Esophagus squamous epithelium (tissue), 5 donors: ENCODE measurements around the gene TMEM235. TPM values are rescaled to one million over a fixed set of nuclear protein-coding genes. Genes with fewer than 3 reads are reported as not detected.

Experiments used
- DNase-seq: peaks from one replicate; lab custom pipeline; 2025; lab: John Stamatoyannopoulos, UW
- H3K27ac ChIP-seq, 4 donors: fragments of 200-600 bp; sonication (generic); one replicate each; pipeline ENCODE4 v1.5.1; 2016 to 2019; ENCODE audit warnings: mild to moderate bottlenecking in 1 of 4
- H3K27me3 ChIP-seq, 4 donors: fragments of 200-600 bp; sonication (generic); 1 replicate in 3 of 4; 2 replicates in 1 of 4; pipeline versions ENCODE4 v1.5.1 to v1.6.0; 2017 to 2021; ENCODE audit warnings: antibody characterized with exemption in 1 of 4
- H3K36me3 ChIP-seq, 3 donors: fragments of 200-600 bp; sonication (generic); one replicate each; pipeline ENCODE4 v1.5.1; 2016 to 2019
- H3K4me1 ChIP-seq, 3 donors: fragments of 200-600 bp; sonication (generic); one replicate each; pipeline ENCODE4 v1.5.1; 2017 to 2019
- H3K4me3 ChIP-seq, 4 donors: fragments of 200-600 bp; sonication (generic); 1 replicate in 3 of 4; 2 replicates in 1 of 4; pipeline ENCODE4 v1.5.1; 2016 to 2019; ENCODE audit warnings: mild to moderate bottlenecking in 2 of 4, moderate library complexity in 1 of 4
- H3K9me3 ChIP-seq, 3 donors: fragments of 200-600 bp; sonication (generic); one replicate each; pipeline ENCODE4 v1.5.1; 2016 to 2019
- POLR2A ChIP-seq, 4 donors: fragments of 450-650 bp; IDR thresholded peaks; one replicate each; pipeline ENCODE4 v1.6.1; 2017; ENCODE audit warnings: antibody characterized with exemption in 4 of 4, mild to moderate bottlenecking in 4 of 4, moderate library complexity in 3 of 4
- WGBS, 2 donors: methylation state at CpG; one replicate each; pipeline ENCODE4 v1.1.5; 2018; 5-methylcytosine and 5-hydroxymethylcytosine counted together
- intact Hi-C: fragments of 100-400 bp; cut with DNase I; formaldehyde crosslinking; loops from one replicate; pipeline ENCODE4 v1.15.0; 2022
- total RNA-seq, 4 donors: library from RNA; depleted of rRNA; stranded (reverse); fragments of >200 nt; gene quantifications; one replicate each; pipeline ENCODE4 v1.1.0, GENCODE V29; 2016
- TF ChIP-seq, protein P1 (sequence below), 6 experiments: fragments of 450-650 bp in 4 of 6; fragments of 200-600 bp in 2 of 6; sonication (generic) in 2 of 6; IDR thresholded peaks; one replicate each; pipeline ENCODE4 v1.5.1; 2016 to 2019; ENCODE audit warnings: antibody characterized with exemption in 6 of 6, mild to moderate bottlenecking in 4 of 6, moderate library complexity in 4 of 6
- donor health status: DM: yes; HTN: yes; CAD: no.

TMEM235 gene
- total RNA-seq, 4 donors from 2014 or later = 0.26 TPM; not detected in 3

DNA sequence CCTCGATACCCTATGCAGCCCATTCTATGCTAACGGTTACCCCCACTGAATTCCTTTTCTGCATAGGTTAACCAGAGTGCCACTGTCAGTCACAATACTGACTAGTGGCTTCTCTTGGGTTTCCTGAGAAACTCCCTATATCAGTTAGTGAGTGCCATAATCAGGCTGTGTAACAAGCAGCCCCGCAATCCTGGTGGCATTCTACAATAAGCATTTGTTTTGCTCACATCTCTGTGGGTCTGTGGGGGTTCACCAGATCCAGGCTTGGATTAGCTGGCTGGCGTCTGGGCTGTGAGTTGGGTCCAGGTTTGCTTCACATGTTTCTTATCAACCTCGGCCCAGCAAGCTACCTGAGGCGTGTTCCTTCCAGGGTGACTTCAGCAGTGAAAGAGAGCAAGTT lies 42.4 kb downstream of the TMEM235 start:
- Histone ChIP-seq H3K4me3 (no peak overlapping the region), H3K36me3 (no peaks in the 10 kb centered on the region), H3K9me3 (no peaks in the 10 kb centered on the region), H3K4me1 (peaks cover 9 to 32% (median 15%) of the 10 kb centered on the region in 3 donors), H3K27me3 (peaks cover 0 to 58% (median 0%) of the 10 kb centered on the region in 4 donors), H3K27ac (no peak overlapping the region)
- intact Hi-C loops = no loop called here
- DNase-seq = no peak
- 89 to 91% methylated on average over 5 of the region's 6 CpGs for WGBS, 2 donors
- TF ChIP-seq POLR2A (IDR thresholded peaks at IDR 0.05) = no peak
- TF ChIP-seq, protein P1, sequence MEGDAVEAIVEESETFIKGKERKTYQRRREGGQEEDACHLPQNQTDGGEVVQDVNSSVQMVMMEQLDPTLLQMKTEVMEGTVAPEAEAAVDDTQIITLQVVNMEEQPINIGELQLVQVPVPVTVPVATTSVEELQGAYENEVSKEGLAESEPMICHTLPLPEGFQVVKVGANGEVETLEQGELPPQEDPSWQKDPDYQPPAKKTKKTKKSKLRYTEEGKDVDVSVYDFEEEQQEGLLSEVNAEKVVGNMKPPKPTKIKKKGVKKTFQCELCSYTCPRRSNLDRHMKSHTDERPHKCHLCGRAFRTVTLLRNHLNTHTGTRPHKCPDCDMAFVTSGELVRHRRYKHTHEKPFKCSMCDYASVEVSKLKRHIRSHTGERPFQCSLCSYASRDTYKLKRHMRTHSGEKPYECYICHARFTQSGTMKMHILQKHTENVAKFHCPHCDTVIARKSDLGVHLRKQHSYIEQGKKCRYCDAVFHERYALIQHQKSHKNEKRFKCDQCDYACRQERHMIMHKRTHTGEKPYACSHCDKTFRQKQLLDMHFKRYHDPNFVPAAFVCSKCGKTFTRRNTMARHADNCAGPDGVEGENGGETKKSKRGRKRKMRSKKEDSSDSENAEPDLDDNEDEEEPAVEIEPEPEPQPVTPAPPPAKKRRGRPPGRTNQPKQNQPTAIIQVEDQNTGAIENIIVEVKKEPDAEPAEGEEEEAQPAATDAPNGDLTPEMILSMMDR (IDR thresholded peaks at IDR 0.05) = no peak

GRCh38 chr17:78275355-78275754 lies 43.9 kb downstream of the TMEM235 start:
- Histone ChIP-seq H3K4me1 (peaks cover 0 to 16% (median 6%) of the 10 kb centered on the region in 3 donors), H3K27ac (no peak overlapping the region), H3K9me3 (no peaks in the 10 kb centered on the region), H3K36me3 (no peaks in the 10 kb centered on the region), H3K27me3 (peaks cover 0 to 42% (median 0%) of the 10 kb centered on the region in 4 donors), H3K4me3 (no peak overlapping the region)
- 91 to 93% methylated on average over 5 of the region's 5 CpGs for WGBS, 2 donors
- intact Hi-C loops = no loop called here
- TF ChIP-seq POLR2A (IDR thresholded peaks at IDR 0.05) = no peak
- TF ChIP-seq, protein P1 (IDR thresholded peaks at IDR 0.05) = no peak
- DNase-seq = no peak

DNA sequence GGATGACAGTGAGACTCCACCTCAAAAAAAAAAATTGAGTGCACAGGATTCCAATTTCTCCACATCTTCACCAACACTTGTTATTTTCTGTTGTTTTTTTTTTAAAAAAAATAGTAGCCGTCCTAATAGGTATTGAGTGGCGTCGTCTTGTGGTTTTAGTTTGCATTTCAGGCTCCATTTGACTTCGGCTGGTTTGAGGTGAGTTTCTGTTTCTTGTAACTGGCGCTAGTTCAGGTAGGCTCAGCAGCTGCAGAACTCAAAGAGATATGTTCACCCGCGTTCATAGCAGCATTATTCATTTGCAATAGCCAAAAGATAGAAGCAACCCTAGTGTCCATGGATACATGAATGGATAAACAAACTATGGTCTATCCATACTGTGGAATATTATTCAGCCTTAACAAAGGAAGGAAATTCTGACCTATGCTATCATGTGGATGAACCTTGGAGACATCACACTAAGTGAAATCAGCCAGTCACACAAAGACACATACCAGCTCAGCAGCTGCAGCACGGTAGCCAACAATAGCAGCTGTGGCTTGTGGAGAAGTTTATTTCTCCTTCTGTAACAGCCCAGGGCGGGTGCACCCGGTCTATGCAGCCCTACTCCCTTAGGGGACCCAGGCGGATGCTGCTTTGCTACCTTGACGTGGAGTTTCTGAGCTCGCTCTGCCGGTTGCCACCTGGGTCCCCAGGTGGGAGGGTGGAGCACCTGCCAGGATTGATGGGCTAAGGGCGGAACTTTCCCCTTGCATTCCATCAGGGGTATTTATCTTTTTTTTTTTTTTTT lies 44.9 kb downstream of the TMEM235 start:
- Histone ChIP-seq H3K27ac (no peak overlapping the region), H3K9me3 (no peaks in the 10 kb centered on the region), H3K27me3 (peaks cover 0 to 33% (median 0%) of the 10 kb centered on the region in 4 donors), H3K4me1 (peaks cover 0 to 15% (median 6%) of the 10 kb centered on the region in 3 donors), H3K4me3 (no peak overlapping the region), H3K36me3 (no peaks in the 10 kb centered on the region)
- no peak for TF ChIP-seq POLR2A (IDR thresholded peaks at IDR 0.05)
- TF ChIP-seq, protein P1 (IDR thresholded peaks at IDR 0.05) = no peak
- WGBS, 2 donors = 65 to 72% methylated on average over 15 of the region's 15 CpGs
- intact Hi-C loops = no loop called here
- no peak for DNase-seq

DNA sequence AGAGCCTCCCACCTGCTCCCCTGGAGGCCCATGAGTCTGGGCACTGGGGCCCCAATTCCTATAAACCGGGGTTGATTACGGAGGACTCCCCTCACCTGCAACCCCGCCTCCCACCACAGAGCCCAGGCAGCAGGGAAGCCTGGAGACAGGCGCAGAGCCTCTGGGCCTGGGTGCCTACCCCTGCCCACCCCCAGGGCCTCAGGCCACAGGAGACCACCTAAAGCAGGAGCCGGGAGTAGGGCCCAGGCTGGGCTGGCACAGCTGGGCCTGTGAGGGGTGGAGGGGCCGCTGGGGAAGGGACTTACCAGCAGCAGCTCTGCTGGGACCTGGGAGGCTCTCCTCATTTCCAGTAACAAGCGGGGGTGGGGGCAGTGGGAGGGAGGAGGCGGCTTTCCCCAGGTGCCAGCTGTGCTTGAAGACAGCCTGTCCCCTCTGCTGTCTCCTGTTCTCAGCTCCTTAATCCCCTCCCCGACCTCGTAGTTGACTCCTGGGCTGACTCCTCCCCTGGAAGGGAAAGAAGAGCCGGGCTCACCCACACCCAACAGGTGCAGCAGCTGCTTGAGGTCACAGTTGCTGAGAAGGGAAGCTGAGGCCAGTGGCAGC lies 46.8 kb downstream of the TMEM235 start:
- no peak overlapping the region for H3K4me3 ChIP-seq
- DNase-seq = no peak
- no peak for TF ChIP-seq POLR2A (IDR thresholded peaks at IDR 0.05)
- TF ChIP-seq, protein P1 (IDR thresholded peaks at IDR 0.05) = no peak
- H3K36me3 ChIP-seq = no peaks in the 10 kb centered on the region
- peak overlapping the region in 1 of 4 donors; percentile 30 for H3K27ac ChIP-seq
- intact Hi-C loops = no loop called here
- H3K9me3 ChIP-seq = no peaks in the 10 kb centered on the region
- H3K27me3 ChIP-seq = peaks cover 0 to 13% (median 0%) of the 10 kb centered on the region in 4 donors
- WGBS, 2 donors = 21 to 23% methylated on average over 3 to 6 of the region's 11 CpGs
- H3K4me1 ChIP-seq = peaks cover 0 to under 1% (median under 1%) of the 10 kb centered on the region in 3 donors
